Midbrain (tissue), 1 donor: ENCODE data around the gene PRICKLE2.

Experiments used
- DNase-seq: peaks from one replicate; lab custom pipeline; 2025; lab: John Stamatoyannopoulos, UW

Gene PRICKLE2

DNA sequence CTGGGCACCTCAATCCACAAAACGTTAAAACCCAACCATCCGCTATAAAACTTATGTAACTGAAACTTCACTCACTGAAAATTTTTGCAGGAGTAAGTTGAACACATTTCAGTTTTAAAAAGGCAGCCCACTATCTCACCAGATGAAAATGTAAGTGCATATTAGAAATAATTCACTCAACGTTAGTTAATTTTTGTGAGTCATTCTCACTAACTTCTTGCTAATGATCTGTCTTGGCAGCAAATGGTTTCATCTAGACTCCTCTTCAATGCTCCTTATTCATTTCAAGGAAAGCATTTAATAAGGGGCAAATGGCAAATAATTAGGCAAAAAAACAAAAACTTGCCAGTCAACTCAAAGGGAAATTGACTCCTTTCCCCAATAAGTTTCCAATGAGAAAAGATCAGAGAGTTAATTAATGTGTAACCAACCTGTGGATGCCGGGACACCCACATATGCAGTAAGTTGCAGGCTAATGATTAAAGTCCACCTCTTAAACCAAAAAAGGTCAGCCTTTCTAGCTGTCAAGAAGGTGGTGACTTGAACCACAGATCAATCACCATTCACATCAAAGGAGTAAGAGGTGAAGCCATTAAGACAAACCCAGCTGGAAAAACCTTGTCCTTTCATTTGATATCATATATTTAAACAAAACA, 22.9 kb upstream of the PRICKLE2 start:
- DNase-seq: no peak

DNA sequence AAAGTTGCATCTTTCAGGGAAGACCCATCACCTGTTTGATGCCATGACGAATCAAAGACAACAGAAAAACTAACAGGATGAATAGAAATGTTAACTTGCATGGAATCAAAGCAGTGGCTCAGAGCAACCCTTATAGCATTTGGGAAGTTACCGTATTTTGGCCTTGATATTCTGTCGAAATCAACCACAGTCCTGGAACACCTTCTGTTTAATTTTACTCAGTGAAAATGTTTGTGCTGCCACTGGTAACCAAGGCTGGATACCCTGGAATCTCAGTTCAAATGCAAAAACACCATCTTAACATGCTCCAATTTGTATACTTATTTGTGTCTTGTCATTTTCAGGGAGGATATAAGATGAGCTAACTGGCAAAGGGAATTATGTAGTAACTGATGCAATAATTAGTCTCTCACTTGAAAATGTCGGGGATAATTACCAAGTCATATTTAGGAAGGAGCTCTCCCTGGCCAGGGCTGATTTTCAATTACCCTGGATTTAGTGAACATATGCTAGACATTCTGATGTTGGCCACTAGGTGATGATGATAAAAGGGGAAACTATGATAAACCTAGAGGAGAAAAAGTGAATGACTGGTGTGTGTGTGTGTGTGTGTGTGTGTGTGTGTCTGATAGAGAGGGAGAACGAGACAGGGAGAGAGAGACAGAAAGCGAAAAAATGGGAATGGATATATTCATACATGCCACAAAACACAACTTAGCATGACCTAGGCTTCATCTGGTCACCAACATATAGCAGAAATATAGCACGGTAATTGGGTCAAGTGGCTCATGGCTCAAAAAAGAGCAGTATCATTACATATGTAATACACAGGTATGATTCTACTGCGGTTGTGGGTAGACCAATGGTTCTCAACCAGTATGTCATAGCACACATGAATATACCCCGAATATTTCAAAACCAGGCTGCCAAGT, 19.0 kb upstream of the PRICKLE2 start:
- no peak for DNase-seq

DNA sequence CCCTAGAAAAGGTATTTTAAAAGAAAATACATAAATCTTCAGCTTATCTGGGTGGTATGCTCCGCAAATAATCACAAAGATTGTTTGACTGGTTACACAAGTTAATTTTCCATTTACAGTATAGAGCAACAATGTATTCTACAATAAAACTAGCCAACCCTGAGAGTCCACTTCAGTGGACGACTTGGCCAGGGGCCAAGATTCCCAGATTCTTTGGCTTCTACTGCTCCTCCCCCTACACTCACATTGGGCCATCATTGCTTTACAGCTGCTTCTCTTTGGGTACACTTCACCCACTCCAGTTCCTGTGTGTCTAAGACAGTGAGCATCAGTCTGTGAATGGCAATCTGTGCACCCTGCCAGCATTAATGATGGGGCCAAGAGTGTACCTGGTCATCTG, 17.2 kb upstream of the PRICKLE2 start:
- no peak for DNase-seq

DNA sequence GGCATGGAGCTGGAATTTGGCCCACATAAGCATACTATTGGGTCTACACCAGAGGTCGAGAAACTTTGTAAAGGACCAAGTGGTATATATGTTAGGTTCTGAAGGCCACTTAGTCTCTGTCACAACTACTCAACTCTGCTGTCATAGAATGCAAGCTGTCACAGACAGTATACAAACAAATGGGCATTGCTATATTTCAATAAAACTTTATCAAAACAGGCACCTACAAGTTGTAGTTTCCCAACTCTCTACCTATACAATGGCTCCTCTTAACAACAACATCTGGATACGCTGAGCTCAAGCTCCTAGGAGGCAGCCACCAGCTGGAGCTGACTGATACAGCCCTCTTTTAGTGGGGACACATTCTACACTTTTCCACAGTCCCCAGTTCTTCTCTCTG, 15.7 kb upstream of the PRICKLE2 start:
- DNase-seq: no peak

DNA sequence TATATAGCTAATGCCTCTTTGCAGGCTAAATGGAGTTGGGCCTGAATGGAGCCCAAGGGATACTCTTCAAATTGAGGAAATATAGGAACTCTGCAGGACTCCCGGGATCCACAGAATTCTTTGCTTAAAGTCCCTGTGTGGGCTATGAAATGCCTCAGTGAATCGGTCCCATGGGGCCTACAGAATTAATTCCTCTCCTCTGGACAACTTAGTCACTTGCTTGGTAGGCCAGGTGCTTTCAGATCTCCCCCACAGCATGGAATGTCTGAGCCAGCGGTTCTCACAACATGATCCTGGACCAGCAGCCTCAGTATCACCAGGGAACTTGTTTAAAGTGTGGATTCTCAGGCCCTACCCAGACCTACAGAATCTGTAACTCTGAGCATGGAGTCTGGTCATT, 15.1 kb upstream of the PRICKLE2 start:
- no peak for DNase-seq

DNA sequence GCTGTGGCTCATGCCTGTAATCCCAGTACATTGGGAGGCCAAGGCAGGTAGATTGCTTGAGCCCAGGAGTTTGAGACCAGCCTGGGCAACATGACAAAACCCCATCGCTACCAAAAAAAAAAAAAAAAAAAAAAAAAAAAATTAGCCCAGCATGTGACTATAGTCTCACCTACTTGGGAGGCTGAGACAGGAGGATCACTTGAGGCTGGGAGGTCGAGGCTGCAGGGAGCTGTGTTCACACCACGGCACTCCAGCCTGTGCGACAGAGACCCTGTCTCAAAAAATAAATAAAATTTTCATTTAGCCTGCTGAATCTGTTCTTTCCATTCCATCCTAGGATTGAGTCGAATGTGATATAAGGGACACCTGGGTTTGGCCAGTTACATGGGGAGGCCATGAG, 14.6 kb upstream of the PRICKLE2 start:
- DNase-seq: no peak

DNA sequence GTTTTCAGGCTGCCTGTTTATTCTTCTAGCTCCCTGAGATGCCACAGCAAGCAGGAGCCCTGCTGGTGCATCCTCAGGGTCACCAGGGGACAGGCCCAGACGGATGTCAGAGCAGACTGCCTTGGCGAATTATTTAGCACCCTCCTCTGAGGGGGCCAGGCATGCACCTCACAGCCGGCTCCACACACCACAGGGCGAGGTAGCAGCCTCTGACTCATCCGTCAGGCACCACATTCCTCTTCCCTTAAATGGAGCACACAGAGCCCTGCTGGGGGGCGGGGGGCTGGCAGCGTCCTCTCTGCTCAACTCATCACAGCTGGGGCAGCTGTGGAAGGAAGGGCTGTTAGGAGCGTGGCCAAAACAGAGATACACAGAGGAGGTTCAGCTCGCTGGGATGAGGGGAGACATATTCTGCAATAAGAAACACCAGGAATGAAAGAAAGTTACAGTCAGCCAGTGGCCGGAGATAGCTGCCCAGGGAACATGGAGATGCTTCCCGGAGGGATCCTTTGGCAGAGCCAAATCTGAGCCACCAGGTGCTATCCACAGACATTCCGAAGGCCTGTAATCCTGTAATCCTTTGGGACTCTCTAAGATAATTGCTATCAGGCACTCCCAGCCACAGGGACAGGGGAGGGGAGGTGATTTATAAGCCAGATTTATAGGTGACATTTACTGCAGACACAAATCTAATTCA, 13.9 kb upstream of the PRICKLE2 start:
- DNase-seq: no peak

DNA sequence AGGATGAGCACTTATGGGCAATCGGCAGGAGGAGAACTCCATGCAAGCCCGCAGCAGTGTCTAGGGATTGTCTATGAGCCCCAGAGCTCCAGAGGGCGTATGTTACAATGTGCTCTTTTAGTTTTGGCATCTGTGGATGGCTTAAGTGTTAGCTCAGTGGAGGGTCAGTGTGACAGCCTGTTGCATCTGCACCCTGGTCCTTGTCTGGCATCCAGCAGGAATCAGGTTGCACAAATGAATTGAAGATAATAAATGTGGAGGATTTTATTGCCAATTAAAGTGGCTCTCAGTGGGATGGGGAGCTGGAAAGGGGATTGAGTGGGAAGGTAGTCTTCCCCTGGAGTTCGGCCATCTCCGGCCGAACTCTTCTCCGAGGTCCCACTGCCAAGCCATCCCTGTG, 11.8 kb upstream of the PRICKLE2 start:
- no peak for DNase-seq

DNA sequence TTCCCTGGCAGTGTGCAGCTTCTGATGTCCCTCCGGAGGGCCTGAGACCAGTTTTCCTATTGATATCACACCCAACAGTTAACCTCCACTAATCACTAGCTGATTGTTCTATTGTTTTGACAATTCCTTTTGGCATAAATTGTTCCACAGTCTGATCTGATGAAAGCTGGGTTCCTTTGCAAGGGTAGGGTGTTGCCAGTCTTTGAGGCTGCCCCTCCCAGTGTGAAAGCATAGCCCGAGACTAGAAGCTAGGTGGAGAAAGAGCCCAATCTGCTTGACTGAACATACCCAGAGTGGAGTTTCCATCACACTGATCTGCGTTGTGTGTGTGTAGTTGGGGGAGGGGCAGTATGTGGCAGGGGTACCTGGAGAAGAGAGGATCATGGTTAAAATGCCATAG, 10.3 kb upstream of the PRICKLE2 start:
- DNase-seq: no peak

DNA sequence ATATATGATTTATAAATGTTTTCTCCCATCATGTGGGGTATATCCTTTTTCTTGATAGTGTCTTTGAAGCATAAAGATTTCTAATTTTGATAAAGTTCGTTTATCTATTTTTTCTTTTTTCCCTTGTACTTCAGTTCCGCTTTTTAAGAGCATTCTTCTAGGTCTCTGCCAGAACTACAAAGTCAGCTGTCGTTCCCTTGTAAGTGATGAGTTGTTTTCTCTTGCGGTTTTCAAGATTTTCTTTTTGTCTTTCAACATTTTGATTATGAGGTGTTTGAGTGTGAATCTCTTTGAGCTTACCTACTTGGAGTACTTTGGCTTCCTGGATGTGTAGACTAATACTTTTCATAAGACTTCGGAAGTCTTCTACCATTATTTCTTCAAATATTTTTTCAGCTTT, 9.3 kb upstream of the PRICKLE2 start:
- no peak for DNase-seq

DNA sequence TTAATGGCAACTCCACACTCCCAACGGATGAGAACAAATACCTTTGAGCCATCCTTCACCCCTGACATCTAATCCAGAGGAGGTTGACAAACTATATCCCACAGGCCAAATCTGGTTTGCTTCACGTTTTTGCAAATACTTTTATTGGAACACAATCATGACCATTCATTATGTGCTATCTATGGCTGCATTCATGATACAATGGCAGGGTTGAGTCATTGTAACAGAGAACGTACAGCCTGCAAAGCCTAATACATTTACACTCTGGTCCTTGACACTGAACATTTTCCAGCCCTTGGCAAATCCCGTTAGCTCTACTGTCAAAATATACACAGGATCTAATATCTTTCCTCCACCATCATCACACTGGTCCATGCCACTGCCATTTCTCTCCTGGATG, 7.6 kb upstream of the PRICKLE2 start:
- no peak for DNase-seq

DNA sequence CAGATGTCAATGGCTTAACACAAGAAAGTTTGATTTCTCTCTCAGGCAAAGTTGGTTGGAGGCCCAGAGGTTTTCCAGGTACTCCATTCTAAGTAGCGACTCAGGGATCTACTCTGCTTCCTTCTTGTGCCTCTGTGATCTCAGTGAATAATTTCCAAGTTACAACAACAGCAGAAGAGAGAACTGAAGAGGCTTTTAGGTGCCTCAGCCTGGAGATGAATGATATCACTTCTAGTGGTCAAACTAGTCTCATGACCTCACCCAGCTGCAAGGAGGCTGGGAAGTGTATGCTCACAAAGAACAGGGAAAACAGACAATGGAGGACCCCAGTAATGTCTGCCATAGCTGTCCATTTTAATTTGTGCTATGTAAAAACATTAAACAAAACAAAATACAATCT, 4.6 kb upstream of the PRICKLE2 start:
- no peak for DNase-seq

DNA sequence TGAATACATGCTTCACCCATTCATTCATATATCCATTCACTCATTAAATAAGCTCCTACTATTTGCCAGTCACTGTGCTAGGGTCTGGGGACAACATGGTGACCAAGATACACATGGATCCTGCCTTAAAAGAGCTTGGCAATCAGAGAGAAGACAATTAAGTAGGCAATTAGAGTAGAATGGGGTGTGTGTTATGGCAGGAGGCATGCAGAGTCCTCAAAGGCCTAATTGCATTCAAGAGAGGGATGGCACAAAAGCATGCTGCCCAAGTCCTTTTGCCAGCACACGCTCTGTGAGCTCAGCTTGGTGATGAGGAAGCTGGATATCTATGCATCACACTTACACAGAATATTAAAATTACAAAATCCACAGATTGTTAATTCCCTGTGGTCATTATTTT, 2.8 kb upstream of the PRICKLE2 start:
- no peak for DNase-seq

DNA sequence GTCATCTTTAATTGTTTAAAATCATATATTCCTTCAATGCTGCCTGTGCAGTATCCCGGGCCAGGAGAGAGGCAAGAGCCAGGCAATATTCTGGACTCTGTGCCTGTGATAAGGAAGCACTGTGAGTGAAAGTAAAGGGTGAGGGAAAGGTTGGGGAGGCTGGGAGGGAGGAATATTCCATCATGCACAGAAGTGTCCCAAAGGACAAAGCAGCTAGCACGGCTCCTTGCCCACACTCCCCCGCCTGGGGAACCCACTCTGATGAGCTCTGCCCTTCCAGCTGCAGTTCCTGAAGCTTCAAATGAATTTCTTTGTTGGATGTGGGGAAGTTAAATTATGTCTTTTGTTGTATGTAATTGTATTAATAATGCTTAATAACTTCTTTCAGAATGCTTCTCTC, 1.5 kb upstream of the PRICKLE2 start:
- no peak for DNase-seq

DNA sequence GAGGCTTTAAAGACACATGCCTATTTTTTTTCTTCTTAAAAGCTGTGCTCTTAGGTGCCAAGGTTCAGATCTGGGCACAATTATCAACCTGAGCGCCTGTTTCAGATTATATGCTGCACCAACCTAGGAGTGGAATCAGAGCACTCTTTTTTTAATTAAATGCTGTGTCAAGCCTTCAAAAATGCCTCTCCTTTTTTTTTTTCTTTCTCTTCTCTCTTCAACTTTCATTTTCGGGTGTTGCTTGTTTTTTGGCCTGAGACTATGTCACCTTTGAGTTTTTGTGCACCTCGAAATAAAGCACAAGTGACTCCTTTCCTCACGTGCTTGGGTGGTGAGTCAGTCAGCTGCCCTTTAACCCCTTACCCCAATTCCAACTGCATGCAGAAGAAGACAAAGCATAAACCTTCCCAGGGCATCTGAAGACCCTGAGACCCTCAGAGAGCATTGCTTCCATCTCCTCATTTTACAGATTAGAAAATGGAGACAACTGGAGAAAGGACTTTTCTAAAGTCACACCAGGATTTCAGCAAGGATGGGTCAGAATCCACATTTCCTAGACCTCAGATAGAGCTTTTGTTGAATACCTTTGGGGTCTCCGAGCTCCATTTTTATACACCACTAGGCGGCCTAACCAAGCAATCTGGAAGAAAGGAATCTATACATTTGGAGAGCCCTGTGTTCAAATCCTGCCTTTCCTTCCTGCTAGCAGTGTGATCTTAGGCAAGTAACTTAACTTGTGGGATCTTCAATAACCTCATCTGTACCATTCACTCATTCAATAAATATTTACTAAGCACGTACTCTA, 631 bp upstream of the PRICKLE2 start:
- DNase-seq: no peak

DNA sequence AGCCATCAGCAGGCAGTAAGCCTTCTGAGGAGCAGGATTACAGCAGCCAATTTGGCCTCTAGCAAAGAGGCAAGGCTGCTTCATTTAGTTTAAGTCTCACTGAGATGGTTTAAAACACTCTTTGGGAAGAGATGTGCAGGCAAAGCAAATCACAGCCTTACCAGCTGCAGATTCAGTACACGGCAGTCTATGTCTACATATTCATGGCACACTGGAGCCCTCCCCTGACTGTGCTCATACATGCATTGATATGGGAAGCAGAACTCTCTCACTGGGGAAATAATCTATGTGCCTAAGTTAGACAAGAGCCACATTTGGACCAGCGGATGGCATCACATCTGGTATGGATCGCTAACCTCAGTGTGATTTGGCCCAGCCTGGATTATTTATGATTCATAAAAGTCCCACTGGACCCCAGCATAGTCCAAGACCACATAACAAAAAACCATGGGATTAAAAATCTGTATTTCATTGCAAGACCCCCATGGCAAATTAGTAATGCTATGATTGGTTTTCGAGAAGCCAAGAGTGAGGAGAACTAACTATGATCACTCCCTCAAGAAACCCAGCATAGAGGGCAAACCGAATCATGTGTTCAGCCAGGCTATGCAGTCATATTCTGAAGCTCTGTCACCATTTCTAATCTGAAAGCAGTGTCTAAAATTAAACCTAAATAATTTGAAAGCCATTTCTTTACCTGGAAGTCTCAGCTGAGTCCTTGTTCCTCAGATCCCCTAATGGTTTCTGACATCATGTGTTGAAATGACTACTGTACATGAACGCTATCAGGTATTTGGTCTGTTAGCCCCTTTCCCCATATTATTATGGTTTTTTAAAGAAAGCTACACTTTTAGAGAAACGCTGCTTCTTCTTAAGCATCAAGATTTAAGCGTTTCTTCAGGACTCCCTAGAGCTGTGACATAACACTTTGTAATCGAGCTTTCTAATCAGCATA, 1.2 kb downstream of the PRICKLE2 start:
- peak; percentile 39 for DNase-seq

DNA sequence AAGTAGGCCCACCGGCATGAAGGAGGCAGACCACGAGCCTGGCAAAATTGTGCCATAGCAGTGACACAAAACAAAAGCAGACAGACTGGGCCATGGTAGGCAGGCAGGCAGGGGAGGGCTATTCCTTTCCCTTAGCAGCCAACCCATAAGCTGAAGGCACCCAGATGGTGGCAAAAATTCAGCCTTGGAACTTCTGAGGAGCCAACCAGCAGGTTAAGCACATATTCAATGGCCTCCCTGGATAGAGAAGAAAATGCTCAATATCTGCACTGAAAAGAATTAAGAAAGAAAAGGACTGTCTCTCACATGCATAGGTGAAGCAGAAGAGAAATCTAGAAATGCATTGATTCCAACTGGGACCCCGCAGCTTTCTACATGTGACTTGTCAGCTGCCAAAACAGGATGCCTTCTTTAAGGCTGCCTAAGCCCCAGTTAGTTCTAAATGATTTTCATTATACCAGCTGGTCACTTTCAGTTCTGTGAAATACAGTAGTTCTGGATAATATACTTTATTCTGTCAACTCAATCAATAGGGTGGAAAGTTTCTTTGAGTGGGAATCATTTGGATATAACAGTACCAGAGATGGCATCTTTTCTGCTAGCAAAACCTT, 2.7 kb downstream of the PRICKLE2 start:
- no peak for DNase-seq

DNA sequence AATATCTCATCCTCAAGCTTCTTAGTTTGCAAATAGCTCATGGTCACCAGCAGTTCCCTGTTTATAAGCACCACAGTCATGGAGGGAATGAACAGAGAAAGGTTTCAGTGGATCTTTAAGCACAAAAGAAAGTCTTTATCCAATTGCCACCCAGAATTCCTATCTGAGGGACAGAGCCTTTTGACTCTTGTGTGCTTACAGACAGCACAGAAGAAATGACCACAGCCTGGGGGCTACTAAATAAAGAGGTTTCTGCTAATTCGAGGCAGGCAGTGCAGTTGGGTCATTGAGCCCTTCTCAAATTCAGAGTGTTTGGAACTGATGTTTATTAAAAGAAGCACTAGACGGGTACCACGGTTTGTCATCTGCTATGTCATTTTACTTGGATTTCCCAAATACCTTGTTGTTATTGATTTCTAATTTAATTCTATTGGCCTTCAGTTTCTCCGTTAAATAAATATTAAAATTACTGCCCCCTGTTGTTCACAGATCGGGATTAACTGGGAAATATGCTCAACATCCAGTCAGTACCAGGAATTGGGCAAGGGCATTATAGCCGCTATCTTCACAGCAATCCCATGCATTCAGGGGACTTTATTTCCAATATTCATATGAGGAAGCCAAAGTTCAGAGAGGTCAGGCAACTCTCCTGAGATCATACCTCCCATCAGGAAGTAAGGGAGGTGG, 3.6 kb downstream of the PRICKLE2 start:
- no peak for DNase-seq

DNA sequence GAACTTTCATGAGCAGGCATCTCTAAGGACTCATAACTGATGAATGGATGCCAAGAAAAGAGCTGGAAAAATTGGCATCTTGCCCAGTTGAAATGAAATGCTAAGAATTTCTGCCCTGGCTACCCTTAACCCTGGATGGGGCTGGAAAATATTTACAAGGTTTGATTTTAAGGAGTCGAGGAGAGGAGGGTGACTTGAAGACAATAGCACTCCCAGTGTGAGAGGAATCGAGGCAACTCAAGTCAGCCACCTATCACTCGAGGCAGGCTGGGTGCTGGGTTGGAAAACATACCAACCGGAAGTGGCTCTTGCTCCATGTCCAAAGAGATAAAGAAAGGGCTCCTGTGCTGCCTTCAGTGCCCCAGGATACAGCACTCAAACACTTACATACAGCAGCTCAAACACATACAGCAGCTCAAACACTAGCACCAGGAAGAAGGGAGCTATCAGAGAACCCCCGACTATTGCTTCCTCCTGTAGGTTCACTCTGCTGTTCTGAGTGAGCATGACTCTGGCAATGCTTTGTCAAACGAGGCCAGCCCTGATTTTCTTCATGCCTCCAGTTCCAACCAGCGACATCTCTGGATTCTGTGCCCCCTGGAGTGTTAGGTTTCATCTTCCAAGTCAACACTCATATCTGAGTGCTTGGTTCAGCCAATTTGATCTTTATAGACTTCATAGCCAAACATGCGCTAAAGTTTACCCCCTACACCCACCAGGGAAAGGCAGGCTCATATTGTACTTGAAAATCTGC, 4.9 kb downstream of the PRICKLE2 start:
- no peak for DNase-seq
